GM12891 (cell line): ENCODE measurements around the gene TRAPPC6A.
A peak's percentile ranks its signal among the peaks of the same experiment; 100 is the strongest.

Experiments
- DNase-seq: peaks from one replicate; pipeline ENCODE4 v3.0.0; 2011; ENCODE audit warnings: low spot score; ENCODE audit not compliant: insufficient read length
- FAIRE-seq: peaks from 2 replicates; lab custom pipeline; 2011; peaks lifted over from hg19 to GRCh38; lab: Jason Lieb, UNC
- PAX5 ChIP-seq: IDR thresholded peaks from 2 replicates; pipeline ENCODE4 v1.6.1; 2011; ENCODE audit warnings: low read length, moderate library complexity, mild to moderate bottlenecking; ENCODE audit not compliant: insufficient read depth, severe bottlenecking
- POLR2A ChIP-seq: IDR thresholded peaks from 2 replicates; pipeline ENCODE4 v1.6.1; 2011; ENCODE audit warnings: low read depth, low read length, control low read depth
- POLR2AphosphoS5 ChIP-seq: IDR thresholded peaks from 2 replicates; pipeline ENCODE4 v1.6.1; 2011; ENCODE audit warnings: low read depth, low read length, control low read depth
- POU2F2 ChIP-seq: IDR thresholded peaks from 2 replicates; pipeline ENCODE4 v1.6.1; 2011; ENCODE audit warnings: low read depth, mild to moderate bottlenecking, control low read depth, low read length, moderate library complexity
- SPI1 ChIP-seq: IDR thresholded peaks from 2 replicates; pipeline ENCODE4 v1.6.1; 2011; ENCODE audit warnings: low read depth, low read length, control low read depth
- TAF1 ChIP-seq: IDR thresholded peaks from 2 replicates; pipeline ENCODE4 v1.6.1; 2011; ENCODE audit warnings: low read depth, low read length, control low read depth

TRAPPC6A gene

GRCh38 chr19:45142726-45143110 is 35.3 kb downstream of the TRAPPC6A start:
- no peak for FAIRE-seq

GRCh38 chr19:45142016-45142725 is 35.9 kb downstream of the TRAPPC6A start:
- TF ChIP-seq SPI1 (no peak), PAX5 (no peak), POLR2A (no peak), TAF1 (no peak), POU2F2 (no peak), POLR2AphosphoS5 (no peak)
- FAIRE-seq (no peak), DNase-seq (no peak)

More at GRCh38 chr19:45142726-45143110, 35.3 kb downstream of the TRAPPC6A start:
- TF ChIP-seq PAX5 (no peak), POU2F2 (no peak), SPI1 (no peak), POLR2AphosphoS5 (no peak), TAF1 (no peak), POLR2A (no peak)
- peak; percentile 10 for DNase-seq

GRCh38 chr19:45141203-45141900 is 36.7 kb downstream of the TRAPPC6A start:
- TF ChIP-seq TAF1 (no peak), POU2F2 (no peak), POLR2AphosphoS5 (no peak), POLR2A (no peak), SPI1 (no peak), PAX5 (no peak)
- DNase-seq (no peak), FAIRE-seq (no peak)

- TF ChIP-seq TAF1 = no peak
- FAIRE-seq (no peak), DNase-seq (no peak)
These were observed 37.5 kb downstream of the TRAPPC6A start for GRCh38 chr19:45140533-45140932.

- DNase-seq = peak; percentile 13
- TF ChIP-seq SPI1 (no peak), POU2F2 (no peak)
- FAIRE-seq = no peak
These were observed 37.9 kb downstream of the TRAPPC6A start for GRCh38 chr19:45140144-45140503.

- FAIRE-seq = no peak
- TF ChIP-seq TAF1 (no peak), SPI1 (no peak), PAX5 (no peak), POU2F2 (no peak), POLR2A (no peak), POLR2AphosphoS5 (no peak)
- DNase-seq = peak; percentile 13
These were observed 38.5 kb downstream of the TRAPPC6A start for GRCh38 chr19:45139286-45140143.

- no peak for TF ChIP-seq POLR2A
- no peak for TF ChIP-seq POU2F2
- TF ChIP-seq PAX5 = no peak
- TF ChIP-seq TAF1 = no peak
- no peak for TF ChIP-seq POLR2AphosphoS5
- no peak for FAIRE-seq
- peak; percentile 57 for DNase-seq
These were observed 39.7 kb downstream of the TRAPPC6A start for GRCh38 chr19:45138303-45138751.

GRCh38 chr19:45137179-45137761 is 40.8 kb downstream of the TRAPPC6A start:
- peak; percentile 55; the same call in 1 of the 2 replicates for TF ChIP-seq TAF1
- peak; percentile 9 for TF ChIP-seq PAX5
- TF ChIP-seq POLR2AphosphoS5 = no peak
- peak; percentile 69; the same call in 1 of the 2 replicates for TF ChIP-seq POLR2A
- TF ChIP-seq SPI1 = peak; percentile 73
- peak; percentile 51; the same call in 1 of the 2 replicates for TF ChIP-seq POU2F2
- DNase-seq (peak; percentile 81), FAIRE-seq (peak; percentile 96)
